ENCODE results near the gene C16orf46.

C16orf46 gene

GRCh38 chr16:81012974-81013373 is 64.1 kb downstream of the C16orf46 start:
- DNase-seq (ENCODE audit: low read depth in 3 of 3) = no peak

Measured in stimulated activated CD4-positive, alpha-beta T cell treated with anti-CD3 and anti-CD28 coated beads, TNF-alpha, amount 100 ng/mL, for 4 hours (primary cell).